ENCODE results near the gene KIF27.
A peak's percentile ranks its signal among the peaks of the same experiment; 100 is the strongest.
"Not testable (repeated sequence)": the region's sequence is repeated elsewhere in the genome, so short reads cannot be mapped to it uniquely, and the experiment has no call there.

KIF27 gene

GRCh38 chr9:83933790-83934189, 12.6 kb upstream of the KIF27 start:
- no peak for DNase-seq (ENCODE audit: low read depth in 2 of 2)

- no peak for DNase-seq (ENCODE audit: low read depth in 2 of 2)
Measured at GRCh38 chr9:83932851-83933250, 11.6 kb upstream of the KIF27 start.

- DNase-seq (ENCODE audit: low read depth in 2 of 2) = no peak
Measured at GRCh38 chr9:83932011-83932410, 10.8 kb upstream of the KIF27 start.

- DNase-seq (ENCODE audit: low read depth in 2 of 2) = no peak
Measured at GRCh38 chr9:83930881-83931280, 9.6 kb upstream of the KIF27 start.

GRCh38 chr9:83927591-83927990, 6.4 kb upstream of the KIF27 start:
- DNase-seq (ENCODE audit: low read depth in 2 of 2) = no peak

- no peak for DNase-seq (ENCODE audit: low read depth in 2 of 2)
Measured at GRCh38 chr9:83920469-83920926, 734 bp downstream of the KIF27 start.

GRCh38 chr9:83919111-83919510, 2.1 kb downstream of the KIF27 start:
- DNase-seq (ENCODE audit: low read depth in 2 of 2) = no peak

- DNase-seq (ENCODE audit: low read depth in 2 of 2) = not testable (repeated sequence)
Measured at GRCh38 chr9:83912194-83912593, 9.0 kb downstream of the KIF27 start.

GRCh38 chr9:83906144-83906543, 15.1 kb downstream of the KIF27 start:
- no peak for DNase-seq (ENCODE audit: low read depth in 2 of 2)

- DNase-seq (ENCODE audit: low read depth in 2 of 2) = not testable (repeated sequence)
Measured at GRCh38 chr9:83900615-83901014, 20.6 kb downstream of the KIF27 start.

- DNase-seq (ENCODE audit: low read depth in 2 of 2) = not testable (repeated sequence)
Measured at GRCh38 chr9:83894301-83894700, 26.9 kb downstream of the KIF27 start.

GRCh38 chr9:83886498-83886897, 34.7 kb downstream of the KIF27 start:
- DNase-seq (ENCODE audit: low read depth in 2 of 2) = not testable (repeated sequence)

- not testable (repeated sequence) for DNase-seq (ENCODE audit: low read depth in 2 of 2)
Measured at GRCh38 chr9:83885559-83886240, 35.5 kb downstream of the KIF27 start.

GRCh38 chr9:83881687-83882408, 39.4 kb downstream of the KIF27 start:
- DNase-seq (ENCODE audit: low read depth in 2 of 2) = not testable (repeated sequence)

- DNase-seq (ENCODE audit: low read depth in 2 of 2) = not testable (repeated sequence)
Measured at GRCh38 chr9:83875559-83875958, 45.7 kb downstream of the KIF27 start.

GRCh38 chr9:83849895-83850294, 71.3 kb downstream of the KIF27 start:
- DNase-seq (ENCODE audit: low read depth in 2 of 2) = not testable (repeated sequence)

GRCh38 chr9:83837070-83837643, 84.1 kb downstream of the KIF27 start:
- DNase-seq (ENCODE audit: low read depth in 2 of 2) = not testable (repeated sequence)

GRCh38 chr9:83830426-83831071, 90.7 kb downstream of the KIF27 start:
- DNase-seq (ENCODE audit: low read depth in 2 of 2) = not testable (repeated sequence)

GRCh38 chr9:83824986-83825623, 96.1 kb downstream of the KIF27 start:
- DNase-seq (ENCODE audit: low read depth in 2 of 2) = not testable (repeated sequence)

GRCh38 chr9:83817356-83818278, 103.6 kb downstream of the KIF27 start, which contains the start of gene GKAP1:
GKAP1 (minus strand) TSS chr9:83817769; CDS start chr9:83806517, 11,252 bp downstream.
- peak; percentile 55 to 60 for DNase-seq (ENCODE audit: low read depth in 2 of 2)

- peak; percentile 4 to 15 for DNase-seq (ENCODE audit: low read depth in 2 of 2)
Measured at GRCh38 chr9:83817011-83817355, 104.2 kb downstream of the KIF27 start.
